Urinary bladder (tissue), 4 donors: ENCODE results near the gene PSMB10. TPM values are rescaled to one million over a fixed set of nuclear protein-coding genes. Genes with fewer than 3 reads are reported as not detected.
"Not testable (repeated sequence)": the region's sequence is repeated elsewhere in the genome, so short reads cannot be mapped to it uniquely, and the experiment has no call there.

Source experiments
- DNase-seq: peaks from one replicate; pipeline ENCODE4 v3.0.0-alpha.2; 2015; ENCODE audit errors: extremely low spot score
- H3K27ac ChIP-seq: one replicate; pipeline ENCODE4 v1.5.1; 2013; ENCODE audit warnings: low read depth, mild to moderate bottlenecking, moderate library complexity
- H3K36me3 ChIP-seq: one replicate; pipeline ENCODE4 v1.6.1; 2013; ENCODE audit warnings: mild to moderate bottlenecking, moderate library complexity; ENCODE audit not compliant: insufficient read depth
- H3K4me1 ChIP-seq: one replicate; pipeline ENCODE4 v1.6.1; 2013; ENCODE audit warnings: mild to moderate bottlenecking, moderate library complexity; ENCODE audit not compliant: insufficient read depth
- H3K4me3 ChIP-seq: one replicate; pipeline ENCODE4 v1.5.1; 2013; ENCODE audit warnings: low read depth, low read length
- WGBS: extraction: QIAGEN DNeasy Blood & Tissue Kit; methylation state at CpG from one replicate; pipeline ENCODE4 v1.1.7; 2013; 5-methylcytosine and 5-hydroxymethylcytosine counted together
- polyA plus RNA-seq: library from polyadenylated mRNA; stranded (reverse); fragments of 200-250 nt; gene quantifications from one replicate; pipeline ENCODE4 v1.2.3, GENCODE V29; 2013
- total RNA-seq: library from RNA; depleted of rRNA; stranded (reverse); fragments of >200 nt; gene quantifications from one replicate; pipeline ENCODE4 v1.2.3, GENCODE V29; 2014
- donor health status: healthy with polysubstance abuse.
- donor health status: healthy.

Gene PSMB10
- total and polyA plus RNA-seq, 2 donors: 26.1 to 74.1 TPM

GRCh38 chr16:67942510-67943255 is 6.0 kb upstream of the PSMB10 start:
- H3K4me3 ChIP-seq: no peak overlapping the region
- WGBS: 83% methylated on average over 27 of the region's 27 CpGs
- no peak overlapping the region for H3K27ac ChIP-seq
- H3K36me3 ChIP-seq: no peaks in the 10 kb centered on the region
- H3K4me1 ChIP-seq: no peaks in the 10 kb centered on the region
- no peak for DNase-seq

GRCh38 chr16:67942200-67942509 is 5.5 kb upstream of the PSMB10 start:
- DNase-seq: no peak
- no peak overlapping the region for H3K27ac ChIP-seq
- 76% methylated on average over 6 of the region's 6 CpGs for WGBS

DNA sequence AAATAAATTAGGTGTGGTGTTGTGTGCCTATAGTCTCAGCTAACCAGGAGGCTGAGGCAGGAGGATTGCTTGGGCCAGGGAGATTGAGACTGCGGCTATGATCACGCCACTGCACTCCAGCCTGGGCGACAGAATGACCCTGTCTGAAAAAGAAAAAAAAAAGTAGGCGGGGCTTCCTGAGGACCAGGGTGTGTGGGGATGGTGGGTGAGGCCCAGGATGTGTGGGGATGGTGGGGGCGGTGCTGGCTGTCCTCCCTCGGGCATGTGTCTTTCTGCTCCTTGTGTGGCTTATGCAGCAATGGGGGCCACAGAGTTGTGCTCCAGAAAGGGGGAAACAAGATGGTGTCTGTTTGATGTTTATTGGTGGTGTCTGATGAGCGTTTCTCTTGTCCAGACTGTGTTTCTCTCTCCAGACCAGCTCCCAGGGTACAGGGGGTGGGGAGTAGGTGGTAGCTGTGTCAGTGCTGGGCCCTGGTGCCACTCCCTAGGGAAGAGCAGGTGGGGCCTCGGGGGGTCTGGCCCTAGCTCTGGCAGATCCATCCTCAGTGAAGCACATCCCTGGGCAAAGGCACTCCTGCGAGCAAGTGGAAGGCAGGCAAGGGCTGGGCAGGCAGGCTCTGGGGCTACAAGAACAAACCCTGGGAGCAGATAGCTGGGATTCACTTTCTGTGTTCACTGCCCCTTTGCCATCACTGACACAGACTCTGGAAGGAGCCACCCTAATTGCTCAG is 5.0 kb upstream of the PSMB10 start:
- DNase-seq: no peak
- no peak overlapping the region for H3K27ac ChIP-seq
- WGBS: 79% methylated on average over 9 of the region's 9 CpGs
- H3K36me3 ChIP-seq: no peaks in the 10 kb centered on the region
- no peak overlapping the region for H3K4me3 ChIP-seq
- H3K4me1 ChIP-seq: no peaks in the 10 kb centered on the region

More at GRCh38 chr16:67942200-67942509, 5.5 kb upstream of the PSMB10 start:
- Histone ChIP-seq H3K36me3 (no peaks in the 10 kb centered on the region), H3K4me1 (no peaks in the 10 kb centered on the region), H3K4me3 (no peak overlapping the region)

DNA sequence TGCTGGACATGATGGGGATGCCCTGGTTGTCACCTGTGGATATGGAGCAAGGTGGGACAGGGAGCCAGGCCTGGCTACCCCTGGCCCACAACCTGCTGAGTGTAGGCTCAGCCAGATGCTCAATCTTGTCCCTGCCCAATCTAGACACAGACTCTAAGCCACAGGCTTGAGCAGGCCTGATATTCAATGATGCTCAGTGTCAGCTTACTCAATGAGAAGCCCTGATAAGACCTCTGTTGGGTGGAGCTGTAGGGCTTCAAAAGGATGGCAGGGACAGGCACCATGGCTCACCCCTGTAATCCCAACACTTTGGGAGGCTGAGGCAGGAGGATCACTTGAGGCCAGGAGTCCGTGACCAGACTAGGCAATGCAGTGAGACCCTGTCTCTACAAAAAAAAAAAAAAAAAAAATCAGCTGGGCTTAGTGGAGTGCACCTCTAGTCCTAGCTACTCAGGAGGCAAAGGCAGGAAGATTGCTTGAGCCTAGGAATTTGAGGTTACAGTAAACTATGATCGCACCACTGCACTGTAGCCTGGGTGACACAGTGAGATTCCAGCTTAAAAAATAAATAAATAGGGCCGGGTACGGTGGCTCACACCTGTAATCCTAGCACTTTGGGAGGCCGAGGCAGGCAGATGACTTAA is 3.9 kb upstream of the PSMB10 start:
- H3K27ac ChIP-seq: no peak overlapping the region
- no peaks in the 10 kb centered on the region for H3K4me1 ChIP-seq
- 88% methylated on average over 5 of the region's 5 CpGs for WGBS

GRCh38 chr16:67939507-67940445 is 3.1 kb upstream of the PSMB10 start:
- Histone ChIP-seq H3K4me1 (no peaks in the 10 kb centered on the region), H3K27ac (no peak overlapping the region)
- 78% methylated on average over 33 of the region's 33 CpGs for WGBS

More for the DNA sequence above, 3.9 kb upstream of the PSMB10 start:
- Histone ChIP-seq H3K4me3 (no peak overlapping the region), H3K36me3 (no peaks in the 10 kb centered on the region)
- no peak for DNase-seq

GRCh38 chr16:67937713-67938112 is 1.1 kb upstream of the PSMB10 start:
- WGBS: 91% methylated on average over 5 of the region's 5 CpGs
- not testable (repeated sequence) for H3K27ac ChIP-seq, H3K4me3 ChIP-seq, H3K36me3 ChIP-seq, DNase-seq, H3K4me1 ChIP-seq

More at GRCh38 chr16:67939507-67940445, 3.1 kb upstream of the PSMB10 start:
- Histone ChIP-seq H3K36me3 (no peaks in the 10 kb centered on the region), H3K4me3 (no peak overlapping the region)
- no peak for DNase-seq

DNA sequence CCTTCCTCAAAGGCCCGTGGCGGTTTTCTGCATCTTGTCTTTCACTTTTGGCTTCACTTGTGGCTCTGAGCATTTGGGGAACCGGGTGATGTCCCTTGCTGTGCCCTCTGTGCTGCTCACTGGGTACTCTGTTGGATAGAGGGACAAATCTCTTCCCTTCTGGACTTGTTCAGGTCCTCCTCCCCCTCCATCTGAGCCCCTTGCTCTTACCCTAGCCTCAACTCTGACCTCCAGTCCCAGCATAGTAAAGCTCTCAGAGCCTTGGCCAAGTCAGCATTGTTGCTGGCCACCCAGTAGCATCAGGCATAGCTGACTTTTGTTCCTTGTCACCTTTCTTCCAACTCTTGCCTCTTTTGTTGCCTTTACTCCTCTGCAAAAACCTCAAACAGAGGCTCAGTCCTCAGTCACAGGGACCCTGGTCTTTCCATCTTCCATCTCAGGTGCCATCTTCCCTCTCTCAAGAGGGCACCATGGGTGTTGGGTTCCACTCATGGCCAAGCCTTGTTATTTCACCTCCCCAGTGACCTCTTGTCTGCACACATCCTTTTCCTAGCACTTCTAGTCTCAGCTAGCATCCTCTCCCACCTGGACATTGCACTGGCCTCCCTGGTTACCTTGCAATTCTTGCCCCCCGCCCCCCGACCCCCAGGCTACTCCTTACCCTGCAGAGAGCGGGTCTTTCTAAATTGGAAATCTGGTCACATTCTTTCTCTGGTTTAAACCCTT is 393 bp upstream of the PSMB10 start:
- 48% methylated on average over 6 of the region's 6 CpGs for WGBS
- peak overlapping the region; percentile 96 for H3K27ac ChIP-seq
- no peaks in the 10 kb centered on the region for H3K36me3 ChIP-seq
- peak overlapping the region; percentile 83 for H3K4me3 ChIP-seq
- no peak for DNase-seq
- H3K4me1 ChIP-seq: no peaks in the 10 kb centered on the region

DNA sequence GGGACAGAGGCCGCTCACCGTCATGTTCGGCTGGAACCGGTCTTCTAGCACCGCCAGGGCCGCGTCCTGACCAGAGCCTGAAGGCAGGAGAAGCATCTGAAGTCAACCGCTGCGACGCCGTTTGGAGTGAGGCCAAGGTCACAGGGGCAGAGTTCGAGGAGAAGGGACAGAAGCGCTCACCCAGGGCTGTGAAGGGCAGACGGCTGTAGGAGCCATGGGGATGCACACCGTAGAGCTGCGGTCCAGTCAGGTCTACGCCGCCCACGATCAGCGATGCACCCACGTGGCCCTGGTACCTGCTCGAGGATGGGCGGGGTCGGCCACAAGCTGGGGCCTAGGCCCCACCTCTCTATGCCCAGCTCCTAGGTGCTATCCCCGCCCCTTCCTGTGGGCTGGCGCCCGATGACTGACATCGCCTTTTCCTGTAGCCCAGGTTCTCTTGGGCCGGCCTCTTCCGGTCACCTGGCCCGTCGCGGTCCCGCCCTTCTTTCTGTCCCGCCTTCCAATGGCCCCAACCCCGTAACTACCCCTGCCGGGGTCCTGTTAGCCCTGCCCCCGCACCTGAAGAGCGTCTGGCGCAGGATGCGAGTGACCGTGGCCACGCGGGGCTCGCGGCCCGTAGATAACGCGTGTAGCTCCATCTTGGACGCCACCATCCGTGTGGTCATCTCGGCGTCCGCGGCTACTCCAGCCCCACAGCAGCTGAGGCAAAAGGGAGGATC is 1.1 kb downstream of the PSMB10 start:
- peak overlapping the region; percentile 96 for H3K27ac ChIP-seq
- peak overlapping the region; percentile 83 for H3K4me3 ChIP-seq
- DNase-seq: peak; percentile 89
- WGBS: 2% methylated on average over 55 of the region's 55 CpGs
- no peaks in the 10 kb centered on the region for H3K4me1 ChIP-seq
- H3K36me3 ChIP-seq: no peaks in the 10 kb centered on the region

DNA sequence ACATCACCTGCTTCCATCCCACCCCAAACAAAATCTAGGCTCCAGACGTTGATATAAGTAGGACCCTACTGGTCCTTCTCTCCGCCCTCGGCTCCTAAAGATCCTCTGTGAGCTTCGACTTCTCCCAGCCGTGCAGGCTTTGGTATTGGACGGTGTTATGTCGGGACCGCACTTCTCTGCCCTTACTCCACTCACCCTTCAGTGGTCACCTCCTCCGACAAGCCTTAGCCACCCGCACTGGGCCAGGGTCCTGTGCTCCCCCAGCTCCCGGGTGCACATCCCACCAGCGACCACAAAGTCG is 1.6 kb downstream of the PSMB10 start:
- no peak for DNase-seq

DNA sequence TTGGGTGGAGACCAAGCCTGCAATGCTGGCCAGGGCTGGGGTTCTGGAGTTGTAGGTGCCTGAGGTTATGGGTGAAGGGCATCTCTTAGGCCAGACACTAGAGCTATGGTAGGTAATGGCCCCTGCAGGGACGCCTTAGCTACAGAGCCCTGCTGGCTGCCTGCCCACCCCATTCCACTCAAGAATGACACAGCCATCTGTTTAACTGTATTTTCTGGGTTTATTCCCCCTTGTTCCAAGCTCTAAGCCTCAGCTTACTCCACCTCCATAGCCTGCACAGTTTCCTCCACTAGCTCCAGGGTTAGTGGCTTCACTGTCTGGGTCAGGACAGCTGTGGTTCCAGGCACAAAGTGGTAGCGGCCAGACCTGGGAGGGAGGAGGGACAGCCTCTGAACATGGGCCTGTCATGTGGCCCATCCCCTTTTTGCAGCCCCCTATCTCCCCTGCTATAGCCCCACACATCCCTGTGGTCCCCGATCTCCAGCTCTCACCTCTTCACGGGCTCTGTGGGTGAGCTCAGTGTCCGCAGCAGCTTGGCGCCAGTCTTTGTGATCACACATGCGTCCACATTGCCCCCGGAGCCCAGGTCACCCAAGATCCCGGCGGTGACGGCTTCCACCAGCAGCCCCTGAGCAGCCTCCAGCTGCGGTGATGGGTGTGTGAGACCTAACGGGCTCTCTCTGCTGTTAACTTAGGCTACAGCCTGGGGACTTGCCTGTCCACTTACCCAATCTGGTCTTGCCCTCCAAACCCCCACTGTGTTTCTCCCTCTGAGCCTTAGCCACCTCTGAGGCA is 2.1 kb downstream of the PSMB10 start:
- no peak for DNase-seq
- no peak overlapping the region for H3K4me3 ChIP-seq
- 39% methylated on average over 13 of the region's 13 CpGs for WGBS
- no peaks in the 10 kb centered on the region for H3K36me3 ChIP-seq
- no peak overlapping the region for H3K27ac ChIP-seq
- H3K4me1 ChIP-seq: no peaks in the 10 kb centered on the region

More for the DNA sequence above, 1.6 kb downstream of the PSMB10 start:
- WGBS: 17% methylated on average over 13 of the region's 13 CpGs
- peak overlapping the region; percentile 83 for H3K4me3 ChIP-seq
- no peaks in the 10 kb centered on the region for H3K4me1 ChIP-seq
- no peaks in the 10 kb centered on the region for H3K36me3 ChIP-seq
- H3K27ac ChIP-seq: no peak overlapping the region

DNA sequence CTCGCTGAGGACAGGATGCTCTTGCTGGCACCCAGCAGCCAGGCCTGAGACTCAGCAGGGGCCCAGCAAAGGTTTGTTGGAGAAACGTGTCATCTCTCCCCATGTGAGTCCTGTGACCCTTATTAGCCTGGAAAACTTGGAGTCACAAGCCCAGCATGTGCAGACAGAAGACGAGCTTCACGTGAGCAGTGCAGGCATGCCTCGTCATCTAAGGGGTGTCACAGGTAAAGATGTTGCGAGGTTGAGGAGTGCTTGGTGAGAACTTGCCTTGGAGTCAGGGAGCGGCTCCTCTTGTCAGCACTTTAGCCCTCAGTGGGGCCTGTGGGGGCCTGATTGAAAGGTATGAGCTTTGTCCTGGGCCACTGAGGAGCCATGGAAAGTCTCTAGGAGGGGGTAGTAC is 2.8 kb downstream of the PSMB10 start:
- DNase-seq: no peak

DNA sequence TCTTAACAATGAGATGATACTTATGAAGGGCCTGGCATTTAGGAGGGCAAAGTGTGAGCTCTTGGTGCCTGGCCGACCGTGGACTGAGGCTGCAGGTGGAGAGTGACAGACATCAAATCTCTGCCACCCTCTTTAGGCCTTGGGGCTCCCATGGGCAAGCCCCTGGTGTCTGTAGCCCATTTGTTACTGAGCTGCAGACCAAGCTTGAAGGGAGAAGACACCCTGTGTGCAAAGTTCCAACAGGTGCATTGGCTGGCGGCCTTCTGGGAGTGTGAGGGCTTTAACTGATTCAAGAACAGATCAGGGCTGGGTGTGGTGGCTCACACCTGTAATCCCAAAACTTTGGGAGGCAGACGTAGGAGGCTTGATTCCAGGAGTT is 4.2 kb downstream of the PSMB10 start:
- Histone ChIP-seq H3K4me1 (no peaks in the 10 kb centered on the region), H3K36me3 (no peaks in the 10 kb centered on the region), H3K4me3 (no peak overlapping the region), H3K27ac (no peak overlapping the region)
- no peak for DNase-seq
- WGBS: 95% methylated on average over 4 of the region's 4 CpGs

More for the DNA sequence above, 2.8 kb downstream of the PSMB10 start:
- Histone ChIP-seq H3K4me3 (no peak overlapping the region), H3K36me3 (no peaks in the 10 kb centered on the region), H3K4me1 (no peaks in the 10 kb centered on the region), H3K27ac (no peak overlapping the region)
- 86% methylated on average over 7 of the region's 7 CpGs for WGBS
